ELF-1 (cell line): ENCODE data around the gene CUL3.

Experiments
- DNase-seq: peaks from one replicate; pipeline ENCODE4 v3.0.0-alpha.2; 2016; ENCODE audit warnings: low read depth, low spot score

Gene CUL3

DNA sequence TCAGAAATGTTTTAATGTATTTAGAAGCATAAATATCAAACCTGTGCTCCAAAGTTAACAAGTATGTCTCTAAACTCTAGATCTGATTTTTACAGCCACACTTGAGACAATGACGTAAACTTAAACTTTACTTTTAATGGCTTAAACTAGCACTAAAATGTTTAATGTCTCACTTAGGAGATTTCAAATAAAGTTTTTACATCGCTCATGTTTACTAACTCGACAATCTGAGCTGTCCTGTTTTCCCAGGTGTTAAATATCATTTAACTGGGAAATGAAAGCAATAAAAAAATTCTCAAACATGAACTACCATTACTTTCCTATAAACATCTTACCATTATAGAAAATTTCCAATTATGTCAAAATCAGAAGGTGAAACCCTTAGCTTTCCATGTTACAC lies 113.0 kb downstream of the CUL3 start:
- no peak for DNase-seq

DNA sequence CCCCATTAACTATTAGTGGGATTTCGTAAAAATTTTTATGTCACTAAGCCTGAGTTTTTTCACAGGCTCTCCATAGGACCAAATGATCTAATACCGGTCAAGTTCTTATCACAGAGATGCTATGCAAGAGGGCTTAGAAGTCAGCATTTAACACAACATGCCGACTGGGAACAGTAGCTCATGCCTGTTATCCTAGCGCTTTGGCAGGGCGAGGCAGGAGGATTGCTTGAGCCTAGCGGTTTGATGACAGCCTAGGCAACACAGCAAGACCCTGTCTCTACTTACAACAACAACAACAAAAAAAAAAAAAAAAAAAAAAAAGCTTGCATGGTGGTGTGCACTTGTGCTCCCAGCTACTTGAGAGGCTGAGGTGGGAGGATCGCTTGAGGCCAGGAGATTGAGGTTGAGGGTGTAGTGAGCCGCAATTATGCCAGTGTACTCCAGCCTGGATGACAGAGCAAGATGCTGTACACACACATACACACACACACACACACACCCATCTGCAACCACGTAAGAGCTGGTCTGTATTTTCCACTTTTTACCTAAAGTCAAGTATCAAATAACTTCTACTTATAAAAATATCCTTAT lies 115.7 kb downstream of the CUL3 start:
- DNase-seq = peak; percentile 25

DNA sequence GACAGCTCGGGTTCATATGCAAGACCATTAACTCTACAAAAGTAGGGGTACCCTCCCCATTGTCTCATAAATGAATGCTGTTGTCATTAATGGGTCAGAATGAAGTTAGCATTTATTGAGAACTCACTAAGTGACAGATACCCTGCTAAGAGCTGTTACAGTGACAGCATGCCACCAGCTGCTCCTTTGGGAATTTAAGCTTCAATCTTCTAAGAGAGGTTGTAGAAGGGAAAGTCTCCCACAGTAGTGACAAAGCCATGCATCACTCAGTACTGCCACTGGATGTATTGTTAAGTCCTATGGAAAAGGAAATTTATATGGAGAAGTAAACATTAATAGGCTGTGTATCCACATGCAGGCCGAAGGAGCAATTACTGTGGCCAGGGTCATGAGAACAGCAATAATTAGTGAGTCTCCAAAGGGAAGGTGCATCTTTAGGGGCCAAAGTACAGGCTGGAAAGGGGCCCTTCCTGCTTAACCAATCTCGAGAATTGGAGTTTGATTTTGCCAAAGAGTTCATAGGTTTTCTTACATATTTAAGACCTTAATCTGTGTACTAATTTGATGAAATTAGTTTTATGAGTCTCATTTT lies 118.8 kb downstream of the CUL3 start:
- no peak for DNase-seq

DNA sequence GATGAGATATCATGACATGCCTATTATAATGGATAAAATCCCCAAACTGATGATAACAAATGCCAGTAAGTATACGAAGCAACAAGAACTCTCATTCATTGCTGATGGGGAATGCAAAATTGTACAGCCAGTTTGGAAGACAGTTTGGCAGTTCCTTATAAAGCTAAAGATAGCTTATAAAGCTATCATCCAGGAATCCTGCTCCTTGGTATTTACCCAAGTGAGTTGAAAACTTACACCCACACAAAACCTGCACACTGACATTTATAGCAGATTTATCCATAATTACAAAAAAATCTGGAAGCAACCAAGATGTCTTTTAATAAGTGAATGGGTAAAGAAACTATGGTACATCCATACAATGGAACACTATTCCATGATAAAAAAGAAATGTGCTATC lies 123.8 kb downstream of the CUL3 start:
- no peak for DNase-seq

DNA sequence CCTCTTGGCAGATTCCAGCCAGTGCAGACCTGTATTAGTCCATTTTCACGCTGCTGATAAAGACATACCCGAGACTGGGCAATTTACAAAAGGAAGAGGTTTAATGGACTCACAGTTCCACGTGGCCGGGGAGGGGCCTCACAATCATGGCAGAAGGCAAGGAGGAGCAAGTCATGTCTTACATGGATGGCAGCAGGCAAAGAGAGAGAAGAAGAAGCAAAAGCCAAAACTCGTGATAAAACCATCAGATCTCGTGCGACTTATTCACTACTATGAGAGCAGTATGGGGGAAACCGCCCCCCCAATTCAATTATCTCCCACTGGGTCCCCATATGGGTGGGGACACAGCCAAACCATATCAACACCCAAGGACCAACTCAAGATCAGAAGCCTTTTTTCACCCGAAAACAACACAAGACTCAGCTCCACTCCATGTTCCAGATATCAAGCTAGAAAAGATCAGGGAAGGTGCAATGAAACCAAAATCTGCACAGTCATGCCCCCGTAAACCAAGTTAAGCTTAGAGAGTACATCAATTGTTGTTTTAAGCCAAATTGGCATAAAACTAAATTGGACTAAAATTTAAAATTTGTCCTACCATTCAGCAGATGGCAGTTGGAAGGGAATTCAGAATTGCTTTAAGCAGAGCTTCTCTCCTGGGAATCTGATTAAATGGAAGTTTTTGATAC lies 127.6 kb downstream of the CUL3 start:
- DNase-seq = no peak

DNA sequence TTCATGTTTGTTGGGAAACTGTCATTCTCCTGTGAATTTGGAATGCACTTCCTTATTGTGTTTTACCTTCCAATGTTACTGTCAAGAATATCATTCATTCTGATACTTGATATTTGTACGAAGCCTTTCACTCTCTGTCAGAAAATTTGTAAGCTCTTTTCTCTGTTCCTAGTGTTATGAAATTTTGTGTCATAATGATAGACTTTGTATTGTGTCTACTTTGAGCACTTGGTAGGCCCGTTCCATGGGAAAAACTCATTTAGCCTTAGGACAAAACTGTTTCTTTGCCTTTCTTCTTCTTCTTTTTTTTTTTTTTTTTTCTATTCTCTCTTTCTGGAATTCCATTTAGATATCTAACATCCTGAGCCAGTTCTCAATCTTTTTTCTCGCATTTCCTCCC lies 131.3 kb downstream of the CUL3 start:
- DNase-seq = no peak

DNA sequence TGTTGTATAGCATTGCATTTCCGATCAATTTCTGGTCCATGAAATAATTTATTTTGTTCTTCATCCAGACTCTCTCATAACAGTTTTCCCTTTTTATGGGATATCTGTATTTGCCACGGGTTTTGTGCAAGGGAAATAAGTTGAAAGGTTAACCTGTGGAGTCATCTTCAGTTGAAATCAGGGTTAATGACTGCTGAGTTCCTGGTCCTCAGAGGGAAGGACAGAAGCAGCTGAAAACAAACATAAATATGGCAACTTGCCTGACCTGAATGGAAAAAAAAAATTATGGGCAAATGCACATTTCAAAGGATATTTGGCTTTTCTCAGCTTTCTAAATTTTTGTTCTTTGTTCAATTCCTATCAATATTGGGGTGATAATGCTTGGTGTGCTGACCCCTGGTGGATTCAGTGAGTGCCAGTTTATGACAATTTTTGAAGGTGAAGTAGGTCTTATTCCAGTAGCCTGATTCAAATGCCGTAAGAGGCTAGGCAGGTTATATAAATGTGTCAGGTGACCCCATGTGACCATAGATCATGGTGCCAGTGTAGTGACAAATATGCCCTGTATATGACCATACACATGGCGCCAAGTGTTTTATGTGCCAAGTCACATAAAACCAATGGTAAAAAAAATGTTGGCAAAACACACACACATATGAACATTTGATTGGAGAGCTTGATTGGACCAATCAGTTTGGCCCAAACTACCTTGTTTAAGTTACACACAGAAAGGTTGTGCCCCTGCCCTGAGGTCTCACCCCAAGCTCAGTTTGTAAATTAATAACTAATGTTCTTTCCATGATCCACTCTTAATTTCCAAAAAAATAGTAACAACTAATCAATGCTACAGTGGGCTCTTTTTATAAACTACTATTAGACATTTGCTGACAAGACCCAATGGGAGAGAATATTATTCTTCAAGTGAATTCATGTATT lies 135.7 kb downstream of the CUL3 start:
- no peak for DNase-seq

DNA sequence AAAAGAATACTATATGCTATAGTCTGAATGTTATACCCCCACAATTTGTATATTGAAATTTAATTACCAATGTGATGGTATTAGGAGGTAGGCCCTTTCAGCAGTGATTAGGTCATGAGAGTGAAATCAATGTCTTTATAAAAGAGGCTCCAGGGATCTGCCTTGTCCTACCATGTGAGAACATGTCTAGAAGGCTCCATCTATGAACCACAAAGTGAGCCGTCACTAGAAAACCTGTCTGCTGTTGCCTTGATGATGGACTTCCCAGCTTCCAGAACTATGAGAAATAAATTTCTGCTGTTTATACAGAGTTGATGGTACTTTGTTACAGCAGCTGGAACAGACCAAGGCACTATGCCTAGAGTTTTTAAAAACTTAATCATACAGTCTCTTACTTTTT lies 136.9 kb downstream of the CUL3 start:
- DNase-seq = no peak

DNA sequence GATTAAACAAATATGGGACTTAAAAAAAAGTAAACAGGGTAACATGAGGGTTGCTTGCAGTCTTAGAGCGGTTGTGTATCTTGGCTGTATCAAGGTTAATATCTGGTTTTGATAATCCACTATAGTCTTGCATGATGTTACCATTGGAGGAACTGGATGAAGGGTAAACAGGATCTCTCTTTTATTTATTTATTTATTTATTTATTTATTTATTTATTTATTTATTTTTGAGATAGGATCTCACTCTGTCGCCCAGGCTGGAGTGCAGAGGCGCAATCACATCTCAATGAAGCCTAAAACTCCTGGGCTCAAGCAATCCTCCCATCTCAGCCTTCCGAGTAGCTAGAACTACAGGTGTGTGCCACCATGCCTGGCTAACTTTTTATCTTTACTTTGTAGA lies 140.4 kb downstream of the CUL3 start:
- no peak for DNase-seq

DNA sequence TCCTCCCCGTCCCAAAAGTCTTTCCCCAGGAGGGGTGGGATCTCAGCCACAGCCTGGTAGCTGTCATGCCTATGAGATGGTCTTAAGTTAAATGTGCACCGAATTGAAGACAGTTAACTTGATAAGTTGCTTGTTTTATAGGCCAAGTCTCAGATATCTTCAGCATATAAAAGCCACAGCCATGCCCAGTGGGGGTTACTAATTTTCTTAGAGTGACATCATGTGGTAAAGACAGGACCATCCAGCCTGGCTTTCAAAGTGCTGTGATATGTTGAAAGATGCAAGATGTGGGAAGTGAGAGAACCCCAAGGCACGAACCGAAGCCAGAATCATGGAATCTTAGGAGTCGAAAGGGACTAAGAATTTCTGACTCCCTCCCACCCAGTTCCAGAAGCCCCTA lies 141.1 kb downstream of the CUL3 start:
- no peak for DNase-seq

DNA sequence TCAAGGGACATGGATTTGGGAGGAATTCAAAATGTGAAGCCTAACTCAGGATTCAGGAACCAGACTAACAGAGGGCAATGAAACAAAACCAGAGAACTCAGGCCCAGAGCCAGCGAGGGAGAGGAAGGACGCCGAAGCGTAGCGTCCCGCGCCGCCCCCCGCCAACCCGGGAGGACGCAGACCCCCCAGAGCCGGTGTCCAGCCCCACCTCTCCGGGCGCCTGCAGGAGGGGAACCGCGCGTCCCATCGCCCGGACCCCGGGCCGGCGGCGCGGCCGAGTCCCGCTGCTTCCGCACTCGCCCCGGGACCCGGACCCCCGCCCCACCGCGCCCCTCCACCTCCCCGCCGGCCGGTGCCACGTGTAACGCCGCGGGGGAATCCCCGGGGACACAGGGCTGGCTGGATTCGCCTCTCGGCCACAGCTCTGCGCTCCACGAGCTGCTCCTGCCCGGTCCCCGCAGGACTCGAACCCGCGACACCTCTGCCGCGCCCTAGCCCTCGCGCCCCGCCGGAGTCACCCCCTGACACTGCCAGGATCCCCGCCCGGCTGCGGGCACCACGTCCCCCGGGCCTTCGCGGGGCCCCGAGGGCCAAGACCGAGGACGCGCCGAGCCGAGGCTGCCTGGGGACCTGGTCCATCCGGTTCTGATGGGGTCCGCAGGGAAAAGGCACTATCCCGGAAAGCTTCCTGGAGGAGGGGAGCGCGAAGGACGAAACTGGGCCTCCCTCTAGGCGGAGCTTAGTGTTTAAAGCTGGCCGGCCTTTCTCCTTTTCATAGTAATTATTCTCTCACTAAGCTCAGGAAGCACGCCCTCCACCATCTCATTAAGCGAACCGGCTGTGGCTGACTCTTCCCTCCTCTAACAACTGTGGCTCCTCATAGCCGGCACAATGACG lies 142.8 kb downstream of the CUL3 start:
- DNase-seq = peak; percentile 72

DNA sequence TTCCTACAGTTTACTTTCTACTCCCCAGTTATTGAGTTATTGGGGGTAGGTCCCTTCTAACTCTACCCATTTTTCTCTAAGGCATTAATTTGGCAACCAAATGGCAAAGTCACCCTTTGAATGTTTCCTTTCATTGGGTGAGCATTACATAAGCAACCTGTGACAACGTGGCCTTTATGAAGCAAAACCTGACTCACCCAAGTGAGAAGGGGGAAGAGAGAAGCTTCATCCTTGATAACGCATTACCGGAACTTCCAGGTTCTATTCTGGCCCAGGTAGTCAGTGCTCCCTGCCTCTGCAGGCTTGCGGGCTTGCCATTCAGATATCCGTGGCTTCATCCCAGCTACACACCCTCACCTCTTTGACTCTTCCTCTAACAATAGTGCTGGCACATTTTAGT lies 144.2 kb downstream of the CUL3 start:
- no peak for DNase-seq

DNA sequence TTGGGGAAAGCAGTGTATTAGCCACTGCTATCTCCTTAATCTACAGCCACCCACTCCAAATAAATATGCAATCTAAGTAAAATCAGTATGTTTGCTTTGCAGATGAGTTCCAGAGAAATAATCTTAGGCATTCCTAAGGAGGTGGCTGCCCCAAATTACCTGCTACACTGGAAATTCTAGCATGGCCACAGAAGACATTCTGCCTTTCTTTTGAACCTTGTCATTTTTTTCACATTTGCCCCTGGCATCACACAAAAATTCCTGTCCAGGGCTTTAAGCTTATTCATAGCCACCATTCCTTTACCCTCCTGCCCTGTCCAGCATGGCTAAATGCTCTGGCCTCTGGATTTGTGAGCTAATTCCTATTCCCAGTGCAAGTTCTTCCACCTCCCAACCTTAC lies 146.4 kb downstream of the CUL3 start:
- no peak for DNase-seq

DNA sequence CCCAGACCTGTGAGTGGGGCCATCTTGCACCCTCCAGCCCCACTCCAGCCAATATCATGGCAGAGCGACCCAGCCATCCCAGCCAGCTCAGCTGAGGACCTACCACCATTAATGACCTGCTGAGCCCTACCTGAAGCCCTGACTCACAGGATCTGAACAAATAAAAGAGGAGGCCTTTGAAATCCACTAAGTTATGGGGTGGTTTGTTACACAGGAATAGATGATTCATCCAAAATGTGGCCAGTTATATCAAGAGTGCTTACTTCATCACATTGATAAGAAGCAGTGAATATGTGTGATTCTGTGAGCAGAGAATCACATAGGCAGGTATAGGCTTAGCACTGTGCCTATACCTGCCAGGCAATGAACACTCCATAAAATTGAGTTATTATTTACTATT lies 148.5 kb downstream of the CUL3 start:
- no peak for DNase-seq

DNA sequence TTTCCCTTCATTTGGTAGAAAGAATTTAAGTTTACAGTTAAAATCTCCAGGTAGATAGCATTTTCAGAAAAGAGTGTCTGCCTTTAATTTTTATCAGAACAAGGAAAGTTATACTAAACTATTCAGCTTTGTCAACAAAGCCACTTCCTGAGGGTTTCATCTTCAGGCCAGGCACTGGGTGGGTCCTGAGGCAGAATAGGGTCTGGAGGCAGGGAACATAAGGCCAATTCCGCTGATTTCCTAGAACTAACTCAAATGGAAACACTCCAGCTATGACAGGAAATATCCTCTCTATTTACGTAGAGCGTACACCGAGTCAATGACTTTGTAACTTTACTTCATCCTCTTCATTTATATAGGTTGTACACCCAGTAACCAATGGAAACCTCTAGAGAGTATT lies 150.5 kb downstream of the CUL3 start:
- no peak for DNase-seq

DNA sequence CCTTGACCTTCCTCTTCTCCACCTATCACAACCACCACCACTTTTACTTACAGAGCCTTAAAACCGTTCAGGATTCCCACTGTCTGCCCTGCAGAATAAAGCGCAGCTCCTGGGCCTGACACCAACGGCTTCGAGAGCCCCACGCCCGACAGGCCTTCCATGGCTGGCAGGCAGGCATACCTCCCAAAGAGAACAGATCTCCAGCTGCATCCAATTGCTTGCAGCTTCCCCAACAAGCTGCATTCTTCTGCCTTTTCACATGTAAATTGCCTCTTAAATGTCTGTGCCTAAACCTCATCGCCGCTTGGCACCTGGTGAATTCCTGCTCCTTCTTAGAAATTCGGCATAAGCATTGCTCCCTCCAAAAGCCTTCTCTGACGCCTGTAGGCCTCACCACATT lies 151.7 kb downstream of the CUL3 start:
- DNase-seq = peak; percentile 92

DNA sequence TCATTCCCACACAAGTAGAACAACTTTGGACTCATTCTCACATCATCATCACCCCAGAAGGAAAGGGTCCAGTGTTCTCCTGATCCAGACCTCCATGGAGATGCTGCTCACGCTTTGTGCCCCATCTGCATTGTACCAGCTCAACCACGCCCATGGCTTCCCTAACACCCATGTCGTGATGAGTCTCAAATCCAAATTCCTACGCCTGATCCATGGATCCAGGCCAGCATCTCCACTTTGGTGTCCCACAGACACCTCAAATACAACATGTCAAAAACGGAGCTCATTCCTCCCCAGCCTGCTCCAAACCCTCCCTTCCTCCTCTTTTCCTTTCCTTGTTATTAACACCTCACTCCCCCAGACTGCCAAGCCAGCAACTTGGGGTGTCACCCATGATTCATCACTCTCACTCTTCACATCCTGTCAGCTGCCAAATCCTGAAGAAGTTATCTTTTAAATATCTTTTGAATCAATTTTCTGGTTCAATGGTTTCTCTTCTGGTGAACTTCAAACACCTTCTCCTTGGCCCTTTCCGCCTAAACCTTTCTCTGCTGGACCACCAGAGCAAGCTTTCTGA lies 153.1 kb downstream of the CUL3 start:
- no peak for DNase-seq

DNA sequence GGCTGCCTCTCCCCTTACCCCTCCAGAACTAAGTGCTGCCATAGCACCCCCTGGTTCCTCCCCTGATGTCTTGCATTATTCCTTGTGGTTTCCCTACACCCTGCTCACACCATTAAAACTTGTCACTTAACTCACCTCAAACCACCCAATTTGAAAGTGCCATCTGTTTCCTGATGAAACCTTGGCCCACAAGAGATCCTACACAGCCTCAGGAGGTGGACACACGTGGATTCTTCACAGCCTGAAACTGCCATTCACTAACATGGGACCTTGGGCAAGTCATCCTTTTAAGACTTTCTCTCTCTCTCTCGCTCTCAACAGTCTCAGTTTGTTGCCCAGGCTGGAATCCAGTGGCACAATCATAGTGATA lies 155.7 kb downstream of the CUL3 start:
- no peak for DNase-seq

DNA sequence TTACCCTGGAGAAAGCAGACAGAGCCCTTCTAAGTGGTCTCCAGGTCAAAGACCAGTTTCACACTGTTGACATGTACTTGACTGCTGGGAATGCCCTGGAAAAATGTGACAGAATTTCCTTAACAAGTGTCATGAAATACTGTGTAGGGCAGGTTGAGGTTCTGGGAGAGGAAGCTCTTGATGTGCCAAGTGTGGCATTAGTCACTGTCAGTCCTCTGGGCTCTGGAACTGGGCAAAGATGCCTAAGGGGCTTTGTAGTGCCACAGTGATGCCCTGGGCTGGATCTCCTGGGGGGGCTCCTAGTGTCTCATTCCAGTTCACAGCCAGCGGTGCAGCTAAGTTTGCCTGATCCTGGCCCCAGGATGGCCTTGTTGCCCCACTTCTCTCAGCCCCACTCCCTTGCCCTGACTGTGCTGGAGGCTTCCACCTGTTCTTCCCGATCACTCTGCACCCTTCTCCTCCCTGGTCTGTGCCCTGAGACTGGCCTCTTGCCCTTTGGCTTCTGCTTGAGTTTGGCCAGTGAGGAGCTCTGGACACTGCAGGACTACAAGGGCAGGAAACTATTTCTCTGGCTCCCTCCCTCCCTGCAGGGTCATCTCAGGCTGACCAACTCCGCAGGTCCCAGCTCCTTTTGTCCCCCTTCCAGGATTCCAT lies 156.2 kb downstream of the CUL3 start:
- DNase-seq = no peak

DNA sequence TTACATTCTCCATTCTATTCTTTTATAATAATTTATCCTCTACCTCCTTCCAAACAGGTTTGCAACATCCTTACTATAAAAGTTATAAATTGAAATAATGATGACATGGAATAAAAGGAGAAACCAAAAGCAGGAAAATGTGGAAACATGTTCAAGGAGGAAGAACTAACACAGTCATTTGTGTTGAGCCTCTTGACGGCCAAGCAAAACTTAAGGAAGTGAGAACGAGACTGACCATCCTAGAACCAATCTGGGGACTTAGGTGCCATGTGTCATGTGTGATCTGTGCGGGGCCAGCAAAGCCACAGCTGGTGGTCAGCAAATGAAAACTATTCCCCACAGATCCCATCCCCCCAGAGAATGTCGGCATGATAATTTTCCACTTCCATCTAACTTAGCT lies 157.7 kb downstream of the CUL3 start:
- DNase-seq = no peak

DNA sequence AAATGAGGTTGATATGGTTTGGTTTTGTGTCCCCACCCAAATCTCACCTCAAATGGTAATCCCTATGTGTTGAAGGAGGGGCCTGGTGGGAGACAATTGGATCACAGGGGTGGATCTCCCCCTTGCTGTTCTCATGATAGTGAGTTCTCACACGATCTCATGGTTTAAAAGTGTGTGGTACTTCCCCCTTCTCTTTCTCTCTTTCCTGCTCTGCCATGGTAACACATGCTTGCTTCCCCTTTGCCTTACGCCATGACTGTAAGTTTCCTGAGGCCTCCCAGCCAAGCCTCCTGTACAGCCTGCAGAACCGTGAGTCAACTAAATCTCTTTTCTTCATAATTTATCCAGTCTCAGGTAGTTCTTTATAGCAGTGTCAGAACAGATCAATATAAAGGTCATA lies 158.5 kb downstream of the CUL3 start:
- no peak for DNase-seq
